Measurements from ENCODE around the gene SLC8A1.

Gene SLC8A1

GRCh38 chr2:40161986-40162385 lies 289.9 kb downstream of the SLC8A1 start:
- TF ChIP-seq POU6F1 (CRISPR knock-in tag; IDR thresholded peaks at IDR 0.05; ENCODE audit: borderline replicate concordance, low read depth) = no peak
- TF ChIP-seq TOX (CRISPR knock-in tag; IDR thresholded peaks at IDR 0.05; ENCODE audit: borderline replicate concordance) = no peak
- TF ChIP-seq OSR1 (CRISPR knock-in tag; IDR thresholded peaks at IDR 0.05) = no peak
- no peak for TF ChIP-seq ZNF8 (CRISPR knock-in tag; IDR thresholded peaks at IDR 0.05)
- no peak for TF ChIP-seq RARB (CRISPR knock-in tag; IDR thresholded peaks at IDR 0.05)
- no peak for TF ChIP-seq ZC3H10 (CRISPR knock-in tag; IDR thresholded peaks at IDR 0.05)
- no peak for TF ChIP-seq ARNTL (CRISPR knock-in tag; IDR thresholded peaks at IDR 0.05; ENCODE audit: borderline replicate concordance, low read depth)
- no peak for TF ChIP-seq ZFP30 (CRISPR knock-in tag; IDR thresholded peaks at IDR 0.05)
- TF ChIP-seq ZNF70 (CRISPR knock-in tag; IDR thresholded peaks at IDR 0.05) = no peak
- TF ChIP-seq GLIS3 (CRISPR knock-in tag; IDR thresholded peaks at IDR 0.05) = no peak
- no peak for TF ChIP-seq BACH2 (CRISPR knock-in tag; IDR thresholded peaks at IDR 0.05; ENCODE audit: borderline replicate concordance)
- no peak for TF ChIP-seq CSRNP3 (CRISPR knock-in tag; IDR thresholded peaks at IDR 0.05)
- TF ChIP-seq SNAI2 (CRISPR knock-in tag; IDR thresholded peaks at IDR 0.05) = no peak
- TF ChIP-seq ZNF565 (CRISPR knock-in tag; conservative IDR thresholded peaks at IDR 0.05; ENCODE audit: low read depth) = no peak
- ATAC-seq = no peak

- no peak for TF ChIP-seq ARNTL (CRISPR knock-in tag; IDR thresholded peaks at IDR 0.05; ENCODE audit: borderline replicate concordance, low read depth)
- no peak for TF ChIP-seq TCF4 (CRISPR knock-in tag; IDR thresholded peaks at IDR 0.05; ENCODE audit: borderline replicate concordance)
- no peak for TF ChIP-seq PPARA (CRISPR knock-in tag; IDR thresholded peaks at IDR 0.05; ENCODE audit: borderline replicate concordance)
- no peak for TF ChIP-seq GLIS3 (CRISPR knock-in tag; IDR thresholded peaks at IDR 0.05)
- no peak for TF ChIP-seq CSDC2 (CRISPR knock-in tag; IDR thresholded peaks at IDR 0.05)
- no peak for TF ChIP-seq ZNF8 (CRISPR knock-in tag; IDR thresholded peaks at IDR 0.05)
- no peak for TF ChIP-seq CREB5 (CRISPR knock-in tag; IDR thresholded peaks at IDR 0.05; ENCODE audit: low read depth)
- no peak for TF ChIP-seq ZFP3 (CRISPR knock-in tag; IDR thresholded peaks at IDR 0.05)
- ATAC-seq = no peak
Observed at GRCh38 chr2:40160751-40161218, 291.1 kb downstream of the SLC8A1 start.

GRCh38 chr2:40159333-40159732 lies 292.6 kb downstream of the SLC8A1 start:
- TF ChIP-seq ZC3H10 (CRISPR knock-in tag; IDR thresholded peaks at IDR 0.05) (no peak), ISL1 (CRISPR knock-in tag; IDR thresholded peaks at IDR 0.05) (no peak), CREB5 (CRISPR knock-in tag; IDR thresholded peaks at IDR 0.05; ENCODE audit: low read depth) (no peak), ESRRG (CRISPR knock-in tag; IDR thresholded peaks at IDR 0.05) (no peak), TOX (CRISPR knock-in tag; IDR thresholded peaks at IDR 0.05; ENCODE audit: borderline replicate concordance) (no peak), PPARA (CRISPR knock-in tag; IDR thresholded peaks at IDR 0.05; ENCODE audit: borderline replicate concordance) (no peak), GLIS3 (CRISPR knock-in tag; IDR thresholded peaks at IDR 0.05) (no peak), PATZ1 (CRISPR knock-in tag; IDR thresholded peaks at IDR 0.05; ENCODE audit: borderline replicate concordance) (no peak), OSR1 (CRISPR knock-in tag; IDR thresholded peaks at IDR 0.05) (no peak), CSRNP3 (CRISPR knock-in tag; IDR thresholded peaks at IDR 0.05) (no peak)
- no peak for ATAC-seq

All from SK-N-SH treated with all-trans-retinoic acid at 6 μM for 48 hours (cell line).